ENCODE results near the gene PDGFRB.

PDGFRB gene

GRCh38 chr5:150068071-150068470, 87.6 kb downstream of the PDGFRB start:
- no peaks in the 10 kb centered on the region for H3K4me1 ChIP-seq (ENCODE audit: low read length)
- H4K20me1 ChIP-seq (ENCODE audit: insufficient read depth, low read length), result no peaks in the 10 kb centered on the region
- no peak overlapping the region for H2AFZ ChIP-seq (ENCODE audit: low read depth, low read length)
- H3K36me3 ChIP-seq (replicated peaks; ENCODE audit: low read depth, low read length), result no peaks in the 10 kb centered on the region
- H3K27me3 ChIP-seq (ENCODE audit: low read depth, low read length), result no peaks in the 10 kb centered on the region
- H3K9me3 ChIP-seq (ENCODE audit: insufficient read depth, low read length), result no peaks in the 10 kb centered on the region
- no peak overlapping the region for H3K4me3 ChIP-seq (ENCODE audit: low read length)
- H3K79me2 ChIP-seq (ENCODE audit: low read length), result no peaks in the 10 kb centered on the region
- no peak for TF ChIP-seq CTCF (IDR thresholded peaks at IDR 0.05; ENCODE audit: low read depth, low read length)
- no peak for TF ChIP-seq EZH2phosphoT487 (IDR thresholded peaks at IDR 0.05; ENCODE audit: low read depth)
- no peak overlapping the region for H3K27ac ChIP-seq (ENCODE audit: low read length)
- no peak overlapping the region for H3K9ac ChIP-seq (ENCODE audit: low read length)
- no peak overlapping the region for H3K4me2 ChIP-seq (ENCODE audit: low read length)

DNA sequence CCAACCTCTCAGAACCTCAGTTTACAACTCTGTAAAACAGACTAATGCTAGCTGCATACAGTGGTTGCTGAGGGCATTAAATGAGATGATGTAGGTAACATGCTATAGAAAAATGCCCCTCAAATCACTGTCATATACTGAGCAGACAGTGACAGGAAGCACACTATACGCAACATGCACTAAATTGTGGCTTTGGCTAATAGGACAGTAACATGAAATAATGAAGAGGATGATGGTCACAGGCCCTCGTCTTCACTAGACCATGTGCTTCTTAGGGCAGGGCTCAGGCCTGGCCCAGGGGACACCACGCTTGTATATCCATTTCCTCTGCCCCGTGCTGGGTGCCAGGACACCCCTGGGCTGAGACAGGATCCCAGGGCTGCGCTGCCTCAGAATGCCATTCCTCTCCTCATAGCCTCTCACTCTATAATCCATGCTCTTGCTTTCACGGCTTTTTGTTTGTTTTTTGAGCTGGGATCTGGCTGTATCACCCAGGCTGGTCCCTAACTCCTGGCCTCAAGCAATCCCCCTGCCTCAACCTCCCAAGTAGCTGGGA, 88.2 kb downstream of the PDGFRB start:
- Histone ChIP-seq H3K9me3 (ENCODE audit: insufficient read depth, low read length) (no peaks in the 10 kb centered on the region), H3K79me2 (ENCODE audit: low read length) (no peaks in the 10 kb centered on the region), H3K27ac (ENCODE audit: low read length) (no peak overlapping the region), H3K4me2 (ENCODE audit: low read length) (no peak overlapping the region), H4K20me1 (ENCODE audit: insufficient read depth, low read length) (no peaks in the 10 kb centered on the region), H2AFZ (ENCODE audit: low read depth, low read length) (no peak overlapping the region), H3K9ac (ENCODE audit: low read length) (no peak overlapping the region), H3K4me1 (ENCODE audit: low read length) (no peaks in the 10 kb centered on the region), H3K4me3 (ENCODE audit: low read length) (no peak overlapping the region), H3K36me3 (replicated peaks; ENCODE audit: low read depth, low read length) (no peaks in the 10 kb centered on the region), H3K27me3 (ENCODE audit: low read depth, low read length) (no peaks in the 10 kb centered on the region)
- no peak for TF ChIP-seq EZH2phosphoT487 (IDR thresholded peaks at IDR 0.05; ENCODE audit: low read depth)
- no peak for TF ChIP-seq CTCF (IDR thresholded peaks at IDR 0.05; ENCODE audit: low read depth, low read length)

- no peak overlapping the region for H2AFZ ChIP-seq (ENCODE audit: low read depth, low read length)
- no peak overlapping the region for H3K4me3 ChIP-seq (ENCODE audit: low read length)
- H3K4me2 ChIP-seq (ENCODE audit: low read length), result no peak overlapping the region
Measured at GRCh38 chr5:150066901-150067396, 88.7 kb downstream of the PDGFRB start.

DNA sequence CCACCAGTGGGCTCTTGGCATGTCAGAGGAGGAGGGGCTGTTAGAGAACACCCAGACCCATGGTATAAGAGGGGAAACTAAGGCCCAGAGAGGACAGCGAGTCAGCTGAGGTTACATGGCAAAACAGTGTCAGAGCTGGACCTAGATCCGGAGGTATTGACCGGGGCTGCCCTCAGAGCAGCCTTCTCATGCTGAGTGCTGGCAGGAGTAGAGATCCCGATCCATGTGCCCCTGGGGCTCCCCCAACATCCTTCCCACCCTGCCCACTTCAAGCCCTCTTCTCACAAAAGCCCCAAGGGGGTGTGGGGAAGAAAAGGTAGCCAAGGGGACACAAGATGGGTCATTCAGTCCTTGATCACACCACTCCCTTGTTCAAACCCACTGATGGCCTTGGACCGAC, 89.2 kb downstream of the PDGFRB start:
- Histone ChIP-seq H3K4me3 (ENCODE audit: low read length) (no peak overlapping the region), H3K4me1 (ENCODE audit: low read length) (no peaks in the 10 kb centered on the region)

More at GRCh38 chr5:150066901-150067396, 88.7 kb downstream of the PDGFRB start:
- Histone ChIP-seq H3K9ac (ENCODE audit: low read length) (no peak overlapping the region), H4K20me1 (ENCODE audit: insufficient read depth, low read length) (no peaks in the 10 kb centered on the region), H3K36me3 (replicated peaks; ENCODE audit: low read depth, low read length) (no peaks in the 10 kb centered on the region), H3K79me2 (ENCODE audit: low read length) (no peaks in the 10 kb centered on the region), H3K27me3 (ENCODE audit: low read depth, low read length) (no peaks in the 10 kb centered on the region), H3K27ac (ENCODE audit: low read length) (no peak overlapping the region), H3K9me3 (ENCODE audit: insufficient read depth, low read length) (no peaks in the 10 kb centered on the region), H3K4me1 (ENCODE audit: low read length) (no peaks in the 10 kb centered on the region)
- TF ChIP-seq EZH2phosphoT487 (IDR thresholded peaks at IDR 0.05; ENCODE audit: low read depth) (no peak), CTCF (IDR thresholded peaks at IDR 0.05; ENCODE audit: low read depth, low read length) (no peak)

More for the DNA sequence above, 89.2 kb downstream of the PDGFRB start:
- Histone ChIP-seq H3K36me3 (replicated peaks; ENCODE audit: low read depth, low read length) (no peaks in the 10 kb centered on the region), H3K79me2 (ENCODE audit: low read length) (no peaks in the 10 kb centered on the region), H3K9ac (ENCODE audit: low read length) (no peak overlapping the region), H3K27ac (ENCODE audit: low read length) (no peak overlapping the region), H3K9me3 (ENCODE audit: insufficient read depth, low read length) (no peaks in the 10 kb centered on the region), H3K27me3 (ENCODE audit: low read depth, low read length) (no peaks in the 10 kb centered on the region), H2AFZ (ENCODE audit: low read depth, low read length) (no peak overlapping the region), H3K4me2 (ENCODE audit: low read length) (no peak overlapping the region), H4K20me1 (ENCODE audit: insufficient read depth, low read length) (no peaks in the 10 kb centered on the region)
- TF ChIP-seq EZH2phosphoT487 (IDR thresholded peaks at IDR 0.05; ENCODE audit: low read depth) (no peak), CTCF (IDR thresholded peaks at IDR 0.05; ENCODE audit: low read depth, low read length) (no peak)
